Measurements from ENCODE around the gene SPRR4. TPM values are rescaled to one million over a fixed set of nuclear protein-coding genes. Genes with fewer than 3 reads are reported as not detected.

SPRR4 gene
- total and polyA plus RNA-seq, 9 of the 15 experiments (the other 6 are each of a cell fraction or from before 2014, with no cell fraction given): not detected

GRCh38 chr1:152959801-152960451, 10.5 kb upstream of the SPRR4 start:
- POLR2A ChIA-PET: interaction anchor here (0.8 kb wide), 1 partner anchor 233 kb away, joined by 4 read pairs; no protein-coding TSS in a partner anchor
- no TSS peak for BruUV-seq (replicated peaks)
- H3K4me3 ChIP-seq: no peak overlapping the region
- TF ChIP-seq ZBTB33 (CRISPR knock-in tag; IDR thresholded peaks at IDR 0.05) (no peak), ESRRA (IDR thresholded peaks at IDR 0.05; ENCODE audit: borderline replicate concordance, low read depth) (no peak), ADNP (tag; IDR thresholded peaks at IDR 0.05) (no peak), PRPF4 (IDR thresholded peaks at IDR 0.05; ENCODE audit: insufficient read depth, low read depth, low read length, poor library complexity, severe bottlenecking) (no peak), ELF4 (CRISPR knock-in tag; IDR thresholded peaks at IDR 0.05) (no peak), MCM7 (IDR thresholded peaks at IDR 0.05) (no peak), NR2C2 (CRISPR knock-in tag; IDR thresholded peaks at IDR 0.05) (no peak), NR2C2 (tag; IDR thresholded peaks at IDR 0.05) (no peak), ZNF79 (CRISPR knock-in tag; IDR thresholded peaks at IDR 0.05; ENCODE audit: low read depth) (no peak), ZKSCAN8 (CRISPR knock-in tag; IDR thresholded peaks at IDR 0.05) (no peak), ZMIZ1 (IDR thresholded peaks at IDR 0.05; ENCODE audit: low read depth in 2 of 2, low read length in 2 of 2) (no peak), NRF1 (conservative IDR thresholded peaks at IDR 0.05 in 1 of 2, IDR thresholded peaks at IDR 0.05 in 1 of 2) (no peak), POLR2G (IDR thresholded peaks at IDR 0.05; ENCODE audit: low read depth, low read length) (no peak), RBM14 (IDR thresholded peaks at IDR 0.05; ENCODE audit: borderline replicate concordance, insufficient read depth, low read depth, low read length) (no peak), MXI1 (IDR thresholded peaks at IDR 0.05; ENCODE audit: low read depth, low read length) (no peak), ZNF785 (CRISPR knock-in tag; IDR thresholded peaks at IDR 0.05) (no peak)
- intact Hi-C loops (cut with micrococcal nuclease): loop anchor here (2.0 to 5.0 kb wide), 3 partner anchors 73 to 263 kb away; no protein-coding TSS in a partner anchor
- H2AFZ ChIP-seq (ENCODE audit: low read depth, low read length): no peak overlapping the region
- H3K27ac ChIP-seq (ENCODE audit: extremely low read depth, low read depth, low read length): no peak overlapping the region
- no peak overlapping the region for H3K4me2 ChIP-seq (ENCODE audit: insufficient read depth, low read length)
- CTCF ChIA-PET (ENCODE audit: low intra/inter-chr PET ratio): interaction anchor here (1.0 to 2.2 kb wide), 3 partner anchors 89 to 263 kb away, joined by 3 to 15 read pairs (median 3); no protein-coding TSS in a partner anchor
- no peaks in the 10 kb centered on the region for H4K20me1 ChIP-seq (replicated peaks; ENCODE audit: control insufficient read depth, insufficient read depth, low read length)
- no peaks in the 10 kb centered on the region for H3K9me3 ChIP-seq (replicated peaks; ENCODE audit: control insufficient read depth, insufficient read depth, low read depth, low read length)
- peaks cover 7 to 24% of the 10 kb centered on the region in 2 experiments; a peak in 4 of 5 replicates for H3K27me3 ChIP-seq (ENCODE audit: control insufficient read depth in 2 of 2, insufficient read depth in 2 of 2, low read length in 2 of 2)
- no peaks in the 10 kb centered on the region for H3K36me3 ChIP-seq (ENCODE audit: control insufficient read depth, insufficient read depth, low read length)
- H3K9ac ChIP-seq (ENCODE audit: insufficient read depth in 1 of 2, low read depth in 2 of 2, low read length in 2 of 2): no peak overlapping the region
- ATAC-seq (no peak), FAIRE-seq (no peak), DNase-seq (ENCODE audit: extremely low read depth in 1 of 4, low spot score in 3 of 4) (no peak)
- H3K9me1 ChIP-seq (ENCODE audit: control insufficient read depth, insufficient read depth, low read length): no peaks in the 10 kb centered on the region
- H3K4me1 ChIP-seq (replicated peaks in 1 of 2; ENCODE audit: control insufficient read depth in 2 of 2, insufficient read depth in 2 of 2, low read length in 2 of 2): no peaks in the 10 kb centered on the region
- 3% methylated on average over 10 of the region's 10 CpGs for WGBS (ENCODE audit: insufficient coverage, low coverage, missing lambda C conversion rate)
- in situ Hi-C loops (cut with MboI): loop anchor here (25.0 kb wide), 1 partner anchor 227 kb away; no protein-coding TSS in a partner anchor
- no peaks in the 10 kb centered on the region for H3K79me2 ChIP-seq (ENCODE audit: control insufficient read depth, insufficient read depth, low read length)
